HG03520 (cell line): ENCODE measurements around the gene MSX1.

Source experiments
- ATAC-seq: cut with Tn5 transposase; IDR thresholded peaks from one replicate; pipeline ENCODE4 v1.9.1; 2021; ENCODE audit warnings: mild to moderate bottlenecking, moderate library complexity; ENCODE audit not compliant: unreplicated experiment

MSX1 gene

GRCh38 chr4:4857001-4857808 is 2.3 kb upstream of the MSX1 start:
- ATAC-seq: no peak

GRCh38 chr4:4857809-4858508 is 1.5 kb upstream of the MSX1 start:
- ATAC-seq: no peak

GRCh38 chr4:4858527-4859324 is 739 bp upstream of the MSX1 start:
- no peak for ATAC-seq

- ATAC-seq: peak; percentile 32
Observed at GRCh38 chr4:4859799-4860599, 534 bp downstream of the MSX1 start.

- no peak for ATAC-seq
Observed at GRCh38 chr4:4860600-4861389, 1.3 kb downstream of the MSX1 start.

- no peak for ATAC-seq
Observed at GRCh38 chr4:4861390-4862018, 2.0 kb downstream of the MSX1 start.

GRCh38 chr4:4862071-4862551 is 2.6 kb downstream of the MSX1 start:
- no peak for ATAC-seq

- ATAC-seq: no peak
Observed at GRCh38 chr4:4862665-4863482, 3.4 kb downstream of the MSX1 start.

GRCh38 chr4:4864443-4864939 is 5.0 kb downstream of the MSX1 start:
- ATAC-seq: no peak

- no peak for ATAC-seq
Observed at GRCh38 chr4:4864940-4865704, 5.7 kb downstream of the MSX1 start.

GRCh38 chr4:4865705-4866123 is 6.2 kb downstream of the MSX1 start:
- no peak for ATAC-seq

- ATAC-seq: no peak
Observed at GRCh38 chr4:4866124-4866865, 6.8 kb downstream of the MSX1 start.

GRCh38 chr4:4866866-4867374 is 7.5 kb downstream of the MSX1 start:
- no peak for ATAC-seq

GRCh38 chr4:4867375-4868039 is 8.0 kb downstream of the MSX1 start:
- no peak for ATAC-seq

- ATAC-seq: no peak
Observed at GRCh38 chr4:4868040-4868757, 8.7 kb downstream of the MSX1 start.
